Activated CD4-positive, alpha-beta T cell treated with anti-CD3 and anti-CD28 coated beads for 36 hours (primary cell): ENCODE data around the gene SMIM24. TPM values are rescaled to one million over a fixed set of nuclear protein-coding genes. Genes with fewer than 3 reads are reported as not detected.

Source experiments
- ATAC-seq: fragments of 200-7000 bp; cut with Tn5 transposase; one replicate; pipeline ENCODE4 v1.10.0; 2021; ENCODE audit warnings: mild to moderate bottlenecking, moderate library complexity
- CTCF ChIA-PET: fragments of 350-600 bp; sonication (Branson Sonifier 250); formaldehyde crosslinking; loops from one replicate; lab custom pipeline; 2021; ENCODE audit warnings: antibody characterized with exemption; lab: Charles Lee
- POLR2A ChIA-PET: fragments of 350-600 bp; sonication (Branson Sonifier 250); formaldehyde crosslinking; loops from one replicate; lab custom pipeline; 2021; ENCODE audit warnings: antibody characterized with exemption, inconsistent platforms; lab: Charles Lee
- DNase-seq: peaks from one replicate; pipeline ENCODE4 v3.0.0-alpha.2; 2020
- H3K27ac Mint-ChIP-seq: one replicate; pipeline ENCODE4 v1.8.0; 2021; ENCODE audit warnings: mixed read lengths
- H3K27me3 Mint-ChIP-seq: one replicate; pipeline ENCODE4 v1.8.0; 2021; ENCODE audit warnings: mixed read lengths
- H3K36me3 Mint-ChIP-seq: one replicate; pipeline ENCODE4 v1.8.0; 2021; ENCODE audit warnings: low read depth, mixed read lengths
- H3K4me1 Mint-ChIP-seq: one replicate; pipeline ENCODE4 v1.8.0; 2021; ENCODE audit warnings: mixed read lengths
- H3K4me3 Mint-ChIP-seq: one replicate; pipeline ENCODE4 v1.8.0; 2021; ENCODE audit warnings: mild to moderate bottlenecking, moderate library complexity, mixed read lengths
- H3K9me3 Mint-ChIP-seq: one replicate; pipeline ENCODE4 v1.8.0; 2021; ENCODE audit warnings: low read depth, mixed read lengths
- intact Hi-C, 2 experiments: fragments of 100-400 bp; cut with DNase I in 1 of 2; cut with micrococcal nuclease in 1 of 2; formaldehyde crosslinking; loops; one replicate each; pipeline versions ENCODE4 v1.14.2 to v1.15.1; 2022 to 2024; cut with DNase I, micrococcal nuclease
- total RNA-seq, 2 experiments: library from RNA; stranded (reverse); gene quantifications; one replicate each; pipeline ENCODE4 v1.2.3, GENCODE V29; 2021

The SMIM24 gene
- total RNA-seq, 2 experiments from 2014 or later = 0.49 TPM; not detected in 1

- Mint-ChIP-seq H3K27me3 (no peaks in the 10 kb centered on the region), H3K27ac (no peak overlapping the region), H3K9me3 (peaks cover 2% of the 10 kb centered on the region), H3K4me3 (no peak overlapping the region), H3K36me3 (peaks cover 2% of the 10 kb centered on the region), H3K4me1 (no peaks in the 10 kb centered on the region)
- DNase-seq (no peak), ATAC-seq (no peak)
- ChIA-PET POLR2A (no interaction called here), CTCF (interaction anchor here (0.6 to 0.9 kb wide), 2 partner anchors 163 to 256 kb away, joined by 4 to 6 read pairs; no protein-coding TSS in a partner anchor)
- intact Hi-C loops = no loop called here
These were observed 12.1 kb downstream of the SMIM24 start for GRCh38 chr19:3468211-3468610.

- peaks cover 2% of the 10 kb centered on the region for H3K9me3 Mint-ChIP-seq
These were observed 12.7 kb downstream of the SMIM24 start for GRCh38 chr19:3467437-3468198.

GRCh38 chr19:3466635-3467034 lies 13.7 kb downstream of the SMIM24 start:
- ATAC-seq = no peak
- no peaks in the 10 kb centered on the region for H3K27me3 Mint-ChIP-seq
- ChIA-PET POLR2A (interaction anchor here (0.6 kb wide), 1 partner anchor 65 kb away, joined by 4 read pairs; no protein-coding TSS in a partner anchor), CTCF (interaction anchor here (0.9 kb wide), 1 partner anchor 162 kb away, joined by 3 read pairs; no protein-coding TSS in a partner anchor)
- intact Hi-C loops = no loop called here
- H3K4me1 Mint-ChIP-seq = no peaks in the 10 kb centered on the region
- H3K36me3 Mint-ChIP-seq = peaks cover 5% of the 10 kb centered on the region
- H3K27ac Mint-ChIP-seq = no peak overlapping the region
- no peak overlapping the region for H3K4me3 Mint-ChIP-seq
- DNase-seq = no peak
- peaks cover 2% of the 10 kb centered on the region for H3K9me3 Mint-ChIP-seq

More at GRCh38 chr19:3467437-3468198, 12.7 kb downstream of the SMIM24 start:
- POLR2A ChIA-PET = no interaction called here
- intact Hi-C loops = no loop called here
- Mint-ChIP-seq H3K4me3 (no peak overlapping the region), H3K36me3 (peaks cover 5% of the 10 kb centered on the region), H3K27ac (no peak overlapping the region), H3K4me1 (no peaks in the 10 kb centered on the region), H3K27me3 (no peaks in the 10 kb centered on the region)
- ATAC-seq (no peak), DNase-seq (peak; percentile 24)
- CTCF ChIA-PET = interaction anchor here (0.6 kb wide), 1 partner anchor 257 kb away, joined by 4 read pairs; no protein-coding TSS in a partner anchor

- no peak overlapping the region for H3K27ac Mint-ChIP-seq
- POLR2A ChIA-PET = no interaction called here
These were observed 14.8 kb downstream of the SMIM24 start for GRCh38 chr19:3465552-3465951.

GRCh38 chr19:3464587-3465235 lies 15.6 kb downstream of the SMIM24 start:
- CTCF ChIA-PET = interaction anchor here (0.5 to 0.6 kb wide), 2 partner anchors 9 to 75 kb away, joined by 3 read pairs; no protein-coding TSS in a partner anchor
- Mint-ChIP-seq H3K4me1 (no peaks in the 10 kb centered on the region), H3K9me3 (peaks cover 2% of the 10 kb centered on the region)

More at GRCh38 chr19:3465552-3465951, 14.8 kb downstream of the SMIM24 start:
- intact Hi-C loops = no loop called here
- Mint-ChIP-seq H3K4me1 (no peaks in the 10 kb centered on the region), H3K36me3 (peaks cover 5% of the 10 kb centered on the region), H3K27me3 (no peaks in the 10 kb centered on the region), H3K9me3 (peaks cover 2% of the 10 kb centered on the region), H3K4me3 (no peak overlapping the region)
- ATAC-seq = no peak
- CTCF ChIA-PET = interaction anchor here (0.6 kb wide), 1 partner anchor 161 kb away, joined by 4 read pairs; no protein-coding TSS in a partner anchor
- DNase-seq = no peak

GRCh38 chr19:3463714-3464586 lies 16.4 kb downstream of the SMIM24 start:
- no peak for DNase-seq
- Mint-ChIP-seq H3K4me1 (no peaks in the 10 kb centered on the region), H3K9me3 (peaks cover 2% of the 10 kb centered on the region), H3K4me3 (no peak overlapping the region), H3K36me3 (peaks cover 8% of the 10 kb centered on the region), H3K27me3 (no peaks in the 10 kb centered on the region), H3K27ac (no peak overlapping the region)
- CTCF ChIA-PET = interaction anchor here (0.5 kb wide), 1 partner anchor 8 kb away, joined by 3 read pairs; no protein-coding TSS in a partner anchor
- intact Hi-C loops = no loop called here
- no peak for ATAC-seq
- POLR2A ChIA-PET = no interaction called here

More at GRCh38 chr19:3464587-3465235, 15.6 kb downstream of the SMIM24 start:
- DNase-seq (no peak), ATAC-seq (no peak)
- intact Hi-C loops = no loop called here
- Mint-ChIP-seq H3K36me3 (peaks cover 8% of the 10 kb centered on the region), H3K27ac (no peak overlapping the region), H3K4me3 (no peak overlapping the region), H3K27me3 (no peaks in the 10 kb centered on the region)
- POLR2A ChIA-PET = no interaction called here

GRCh38 chr19:3462991-3463713 lies 17.2 kb downstream of the SMIM24 start:
- intact Hi-C loops = no loop called here
- Mint-ChIP-seq H3K4me3 (no peak overlapping the region), H3K27me3 (no peaks in the 10 kb centered on the region), H3K4me1 (no peaks in the 10 kb centered on the region), H3K9me3 (peaks cover 2% of the 10 kb centered on the region), H3K27ac (no peak overlapping the region), H3K36me3 (peaks cover 8% of the 10 kb centered on the region)
- no peak for DNase-seq
- no peak for ATAC-seq
- POLR2A ChIA-PET = no interaction called here
- CTCF ChIA-PET = no interaction called here

- POLR2A ChIA-PET = no interaction called here
- H3K27ac Mint-ChIP-seq = no peak overlapping the region
- H3K27me3 Mint-ChIP-seq = no peaks in the 10 kb centered on the region
- CTCF ChIA-PET = interaction anchor here (0.7 to 1.8 kb wide), 2 partner anchors 10 to 25 kb away, joined by 4 to 8 read pairs; no protein-coding TSS in a partner anchor
- DNase-seq = no peak
- H3K9me3 Mint-ChIP-seq = no peaks in the 10 kb centered on the region
- peaks cover 5% of the 10 kb centered on the region for H3K36me3 Mint-ChIP-seq
- no peak for ATAC-seq
- no peak overlapping the region for H3K4me3 Mint-ChIP-seq
- no peaks in the 10 kb centered on the region for H3K4me1 Mint-ChIP-seq
- intact Hi-C loops = no loop called here
These were observed 20.3 kb downstream of the SMIM24 start for GRCh38 chr19:3459965-3460582.

- ChIA-PET CTCF (interaction anchor here (0.6 to 0.7 kb wide), 2 partner anchors 25 to 125 kb away, joined by 3 to 4 read pairs; no protein-coding TSS in a partner anchor), POLR2A (no interaction called here)
- Mint-ChIP-seq H3K27me3 (no peaks in the 10 kb centered on the region), H3K4me3 (no peak overlapping the region), H3K4me1 (no peaks in the 10 kb centered on the region), H3K27ac (no peak overlapping the region), H3K9me3 (no peaks in the 10 kb centered on the region), H3K36me3 (peaks cover 5% of the 10 kb centered on the region)
- ATAC-seq = no peak
- DNase-seq = no peak
- intact Hi-C loops = no loop called here
These were observed 21.0 kb downstream of the SMIM24 start for GRCh38 chr19:3459089-3459881.
